ENCODE data around the gene SOX15. TPM values are rescaled to one million over a fixed set of nuclear protein-coding genes. Genes with fewer than 3 reads are reported as not detected.

The SOX15 gene
- total RNA-seq, 2 experiments from 2014 or later, result 0.84 to 1.6 TPM

DNA sequence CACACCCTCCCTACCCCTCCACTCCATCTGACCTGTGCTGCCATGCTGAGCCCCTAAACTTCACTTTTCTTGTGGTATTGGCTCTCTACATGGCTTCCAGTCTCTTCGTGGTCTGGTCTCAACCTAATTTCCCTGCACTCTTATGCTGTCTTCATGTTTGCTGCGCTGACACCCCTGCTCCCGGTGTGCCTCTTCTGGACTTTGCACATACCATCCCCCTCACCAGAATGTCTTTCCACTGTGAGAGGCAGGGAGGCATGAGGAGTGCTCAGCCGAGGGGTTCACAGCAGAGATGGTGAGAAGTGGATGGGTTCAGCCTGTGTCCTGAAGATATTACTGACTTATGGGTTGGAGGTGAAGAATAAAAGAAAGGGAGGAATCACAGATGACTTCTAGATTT, 38.5 kb downstream of the SOX15 start:
- H3K27ac ChIP-seq (ENCODE audit: low read depth, low read length, poor library complexity, severe bottlenecking), result no peak overlapping the region
- CTCF ChIA-PET (ENCODE audit: unreplicated experiment), result no interaction called here

DNA sequence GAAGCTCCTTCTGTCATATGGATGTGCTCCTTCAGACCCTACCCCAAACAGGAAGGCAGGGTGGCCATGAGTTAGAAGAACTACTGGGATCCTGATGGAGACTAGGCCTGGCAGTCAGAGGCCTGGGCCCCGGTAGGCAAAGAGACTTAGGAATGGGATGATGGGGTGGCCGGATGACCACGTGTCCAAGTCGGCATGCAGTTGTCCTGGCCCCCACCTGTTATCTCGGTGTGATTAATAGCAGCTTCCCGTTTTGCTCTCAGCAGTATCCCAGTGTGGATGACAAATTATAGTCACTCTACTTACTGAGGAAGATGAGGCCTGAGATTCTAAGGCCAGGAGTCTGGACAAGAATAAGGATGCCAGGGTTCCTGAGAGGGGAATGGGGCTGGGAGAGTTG, 39.5 kb downstream of the SOX15 start:
- Histone ChIP-seq H3K36me3 (ENCODE audit: insufficient read depth, low read length) (no peaks in the 10 kb centered on the region), H3K9me2 (ENCODE audit: insufficient read depth, low read length) (no peaks in the 10 kb centered on the region), H3K4me2 (ENCODE audit: low read length) (no peak overlapping the region), H4K20me1 (ENCODE audit: insufficient read depth, low read length) (no peaks in the 10 kb centered on the region), H3K9me3 (ENCODE audit: low read length) (no peaks in the 10 kb centered on the region), H3K79me2 (ENCODE audit: insufficient read depth, low read depth, low read length) (no peaks in the 10 kb centered on the region), H2AFZ (ENCODE audit: low read length) (no peak overlapping the region), H3K27ac (ENCODE audit: low read depth, low read length, poor library complexity, severe bottlenecking) (no peak overlapping the region), H3K4me3 (ENCODE audit: low read depth, low read length, poor library complexity, severe bottlenecking) (no peak overlapping the region), H3K4me1 (ENCODE audit: insufficient read depth, low read length, poor library complexity, severe bottlenecking) (peaks cover 14% of the 10 kb centered on the region)
- no peak for DNase-seq (ENCODE audit: low spot score)
- intact Hi-C loops (cut with micrococcal nuclease; ENCODE audit: unreplicated experiment), result no loop called here
- ChIA-PET POLR2A (no interaction called here), CTCF (ENCODE audit: unreplicated experiment) (no interaction called here)
- TF ChIP-seq, protein P1, sequence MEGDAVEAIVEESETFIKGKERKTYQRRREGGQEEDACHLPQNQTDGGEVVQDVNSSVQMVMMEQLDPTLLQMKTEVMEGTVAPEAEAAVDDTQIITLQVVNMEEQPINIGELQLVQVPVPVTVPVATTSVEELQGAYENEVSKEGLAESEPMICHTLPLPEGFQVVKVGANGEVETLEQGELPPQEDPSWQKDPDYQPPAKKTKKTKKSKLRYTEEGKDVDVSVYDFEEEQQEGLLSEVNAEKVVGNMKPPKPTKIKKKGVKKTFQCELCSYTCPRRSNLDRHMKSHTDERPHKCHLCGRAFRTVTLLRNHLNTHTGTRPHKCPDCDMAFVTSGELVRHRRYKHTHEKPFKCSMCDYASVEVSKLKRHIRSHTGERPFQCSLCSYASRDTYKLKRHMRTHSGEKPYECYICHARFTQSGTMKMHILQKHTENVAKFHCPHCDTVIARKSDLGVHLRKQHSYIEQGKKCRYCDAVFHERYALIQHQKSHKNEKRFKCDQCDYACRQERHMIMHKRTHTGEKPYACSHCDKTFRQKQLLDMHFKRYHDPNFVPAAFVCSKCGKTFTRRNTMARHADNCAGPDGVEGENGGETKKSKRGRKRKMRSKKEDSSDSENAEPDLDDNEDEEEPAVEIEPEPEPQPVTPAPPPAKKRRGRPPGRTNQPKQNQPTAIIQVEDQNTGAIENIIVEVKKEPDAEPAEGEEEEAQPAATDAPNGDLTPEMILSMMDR (conservative IDR thresholded peaks at IDR 0.05; ENCODE audit: low read length), result no peak
- TF ChIP-seq EZH2phosphoT487 (IDR thresholded peaks at IDR 0.05; ENCODE audit: borderline replicate concordance, low read depth, low read length), result no peak
- no TSS peak for BruUV-seq (replicated peaks)

More for the DNA sequence above, 38.5 kb downstream of the SOX15 start:
- Histone ChIP-seq H3K4me1 (ENCODE audit: insufficient read depth, low read length, poor library complexity, severe bottlenecking) (peaks cover 14% of the 10 kb centered on the region), H3K4me2 (ENCODE audit: low read length) (no peak overlapping the region), H3K9me2 (ENCODE audit: insufficient read depth, low read length) (no peaks in the 10 kb centered on the region), H3K4me3 (ENCODE audit: low read depth, low read length, poor library complexity, severe bottlenecking) (no peak overlapping the region), H3K36me3 (ENCODE audit: insufficient read depth, low read length) (no peaks in the 10 kb centered on the region), H2AFZ (ENCODE audit: low read length) (no peak overlapping the region), H3K9me3 (ENCODE audit: low read length) (no peaks in the 10 kb centered on the region), H3K79me2 (ENCODE audit: insufficient read depth, low read depth, low read length) (no peaks in the 10 kb centered on the region), H4K20me1 (ENCODE audit: insufficient read depth, low read length) (no peaks in the 10 kb centered on the region)
- intact Hi-C loops (cut with micrococcal nuclease; ENCODE audit: unreplicated experiment), result no loop called here
- DNase-seq (ENCODE audit: low spot score), result no peak
- TF ChIP-seq EZH2phosphoT487 (IDR thresholded peaks at IDR 0.05; ENCODE audit: borderline replicate concordance, low read depth, low read length), result no peak
- TF ChIP-seq, protein P1 (conservative IDR thresholded peaks at IDR 0.05; ENCODE audit: low read length), result no peak
- POLR2A ChIA-PET, result interaction anchor here (0.6 kb wide), 1 partner anchor 133 kb away, joined by 3 read pairs; no protein-coding TSS in a partner anchor
- no TSS peak for BruUV-seq (replicated peaks)

DNA sequence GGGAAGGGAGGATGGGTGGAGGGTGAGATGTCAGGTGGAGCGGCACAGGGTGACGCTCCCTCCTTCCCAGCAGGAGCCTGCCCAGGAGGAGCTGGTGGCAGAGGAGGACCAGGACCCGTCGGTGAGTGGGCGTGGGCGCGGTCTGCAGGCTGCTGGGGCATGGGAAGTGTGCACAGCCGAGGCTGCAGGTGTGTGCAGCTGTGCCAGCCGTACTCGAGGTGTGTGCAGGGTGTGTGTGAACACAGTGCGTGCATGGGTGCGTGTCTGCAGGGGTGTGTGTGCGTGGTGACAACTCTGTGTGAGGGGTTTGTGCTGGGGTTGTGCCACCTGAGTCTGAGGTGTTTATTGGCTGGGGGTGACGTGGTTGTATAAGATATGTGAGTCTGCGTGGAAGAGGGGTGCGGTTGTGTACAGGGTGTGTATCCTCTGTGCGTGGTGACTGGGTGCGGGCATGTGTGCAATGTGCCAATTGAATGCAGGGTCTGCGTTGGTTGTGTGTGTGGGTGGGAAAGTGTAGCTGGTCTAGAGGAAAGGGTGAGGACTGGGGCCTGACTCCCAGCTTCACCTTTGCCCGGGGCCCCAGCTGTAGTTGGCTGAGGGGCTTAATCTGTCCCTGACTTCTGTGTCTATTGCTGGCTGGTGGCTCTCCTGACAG, 40.4 kb downstream of the SOX15 start:
- BruUV-seq (replicated peaks), result no TSS peak
- intact Hi-C loops (cut with micrococcal nuclease; ENCODE audit: unreplicated experiment), result no loop called here
- POLR2A ChIA-PET, result no interaction called here

More for the DNA sequence above, 40.4 kb downstream of the SOX15 start:
- H3K4me2 ChIP-seq (ENCODE audit: low read length), result no peak overlapping the region
- H3K79me2 ChIP-seq (ENCODE audit: insufficient read depth, low read depth, low read length), result no peaks in the 10 kb centered on the region
- DNase-seq (ENCODE audit: low spot score), result no peak
- peaks cover 14% of the 10 kb centered on the region for H3K4me1 ChIP-seq (ENCODE audit: insufficient read depth, low read length, poor library complexity, severe bottlenecking)
- H3K9me2 ChIP-seq (ENCODE audit: insufficient read depth, low read length), result no peaks in the 10 kb centered on the region
- no peaks in the 10 kb centered on the region for H3K9me3 ChIP-seq (ENCODE audit: low read length)
- H3K36me3 ChIP-seq (ENCODE audit: insufficient read depth, low read length), result no peaks in the 10 kb centered on the region
- no peak overlapping the region for H2AFZ ChIP-seq (ENCODE audit: low read length)
- TF ChIP-seq, protein P1 (conservative IDR thresholded peaks at IDR 0.05; ENCODE audit: low read length), result no peak
- H3K4me3 ChIP-seq (ENCODE audit: low read depth, low read length, poor library complexity, severe bottlenecking), result no peak overlapping the region
- CTCF ChIA-PET (ENCODE audit: unreplicated experiment), result no interaction called here
- H4K20me1 ChIP-seq (ENCODE audit: insufficient read depth, low read length), result no peaks in the 10 kb centered on the region
- no peak overlapping the region for H3K27ac ChIP-seq (ENCODE audit: low read depth, low read length, poor library complexity, severe bottlenecking)
